Fibroblast of skin of right quadriceps (primary cell): ENCODE results near the gene ACAT2.
A peak's percentile ranks its signal among the peaks of the same experiment; 100 is the strongest.
"Not testable (repeated sequence)": the region's sequence is repeated elsewhere in the genome, so short reads cannot be mapped to it uniquely, and the experiment has no call there.

Experiments used
- DNase-seq: peaks from one replicate; pipeline ENCODE4 v3.0.0-alpha.2; 2013

Gene ACAT2

GRCh38 chr6:159732550-159732949 is 29.3 kb upstream of the ACAT2 start:
- not testable (repeated sequence) for DNase-seq

GRCh38 chr6:159733395-159733794 is 28.4 kb upstream of the ACAT2 start:
- not testable (repeated sequence) for DNase-seq

GRCh38 chr6:159736908-159737307 is 24.9 kb upstream of the ACAT2 start:
- no peak for DNase-seq

- DNase-seq: no peak
These were observed 22.5 kb upstream of the ACAT2 start for GRCh38 chr6:159739341-159739740.

- no peak for DNase-seq
These were observed 19.7 kb upstream of the ACAT2 start for GRCh38 chr6:159742165-159742564.

GRCh38 chr6:159745081-159745480 is 16.8 kb upstream of the ACAT2 start:
- DNase-seq: no peak

- DNase-seq: no peak
These were observed 15.1 kb upstream of the ACAT2 start for GRCh38 chr6:159746759-159747158.

- not testable (repeated sequence) for DNase-seq
These were observed 13.7 kb upstream of the ACAT2 start for GRCh38 chr6:159748127-159748526.

GRCh38 chr6:159751448-159751847 is 10.4 kb upstream of the ACAT2 start:
- DNase-seq: no peak

- no peak for DNase-seq
These were observed 8.6 kb upstream of the ACAT2 start for GRCh38 chr6:159753081-159753872.

- no peak for DNase-seq
These were observed 7.4 kb upstream of the ACAT2 start for GRCh38 chr6:159754401-159754800.

GRCh38 chr6:159754959-159755914 is 6.6 kb upstream of the ACAT2 start:
- DNase-seq: no peak

- no peak for DNase-seq
These were observed 5.3 kb upstream of the ACAT2 start for GRCh38 chr6:159756508-159756907.

- DNase-seq: peak; percentile 92
These were observed 3.5 kb upstream of the ACAT2 start for GRCh38 chr6:159758031-159759001.

- no peak for DNase-seq
These were observed 2.2 kb upstream of the ACAT2 start for GRCh38 chr6:159759645-159760044.

GRCh38 chr6:159760602-159761057 is 1.2 kb upstream of the ACAT2 start:
- peak; percentile 93 for DNase-seq

- peak; percentile 10 for DNase-seq
These were observed 544 bp upstream of the ACAT2 start for GRCh38 chr6:159761129-159761872.

GRCh38 chr6:159762681-159763293 is 942 bp downstream of the ACAT2 start:
- no peak for DNase-seq

- no peak for DNase-seq
These were observed 5.1 kb downstream of the ACAT2 start for GRCh38 chr6:159766906-159767305.

GRCh38 chr6:159769470-159769869 is 7.6 kb downstream of the ACAT2 start:
- DNase-seq: no peak

GRCh38 chr6:159772196-159772595 is 10.4 kb downstream of the ACAT2 start:
- no peak for DNase-seq
